NCI-H526 treated with DMSO at 0.1 percent for 48 hours (cell line): ENCODE data around the gene ARRB1.
"Not testable (repeated sequence)": the region's sequence is repeated elsewhere in the genome, so short reads cannot be mapped to it uniquely, and the experiment has no call there.

Experiments
- DNase-seq: peaks from one replicate; lab custom pipeline; 2025; lab: John Stamatoyannopoulos, UW

The ARRB1 gene

GRCh38 chr11:75344186-75344585, 7.3 kb downstream of the ARRB1 start:
- no peak for DNase-seq

DNA sequence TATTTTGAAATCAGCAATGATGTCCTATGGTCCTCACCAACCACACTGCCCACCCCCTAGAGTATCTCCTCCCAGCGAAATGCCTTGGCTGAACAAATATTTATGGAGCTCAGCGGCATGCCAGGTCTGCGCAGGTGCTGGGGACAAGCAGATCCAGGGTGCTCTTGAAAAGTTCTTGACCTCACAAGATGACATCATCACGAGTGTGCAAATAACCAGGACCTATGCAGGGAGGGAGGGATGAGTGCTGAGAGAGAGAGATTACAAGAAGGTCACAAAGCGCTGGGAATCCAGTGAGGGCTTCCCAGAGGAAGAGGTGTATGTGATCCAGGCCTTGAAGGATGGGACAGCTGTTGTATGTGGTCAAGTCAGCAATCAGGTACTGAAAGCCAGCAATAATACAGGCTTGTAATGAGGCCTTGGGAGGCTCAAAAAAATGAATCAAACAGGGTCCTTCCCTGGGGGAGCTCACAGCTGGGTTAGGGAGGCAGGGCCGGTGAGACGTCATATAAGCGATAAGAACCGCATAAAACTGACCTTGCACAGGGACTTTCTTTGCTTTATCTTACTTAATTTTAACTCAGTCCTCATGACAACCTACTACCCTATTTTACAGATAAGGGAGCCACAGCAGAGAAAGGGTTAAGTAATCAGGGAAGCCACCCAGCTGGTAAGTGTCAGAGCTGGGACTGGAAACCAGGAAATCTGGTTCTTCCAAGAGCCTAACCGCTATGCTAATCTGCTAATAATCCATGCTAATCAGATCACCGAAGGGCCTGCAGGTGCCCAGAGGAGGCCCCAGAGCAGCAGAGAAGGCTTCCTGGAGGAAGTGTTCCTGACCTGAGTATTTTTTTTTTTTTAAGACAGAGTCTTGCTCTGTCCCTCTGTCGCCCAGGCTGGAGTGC, 8.2 kb downstream of the ARRB1 start:
- DNase-seq = peak; percentile 98

DNA sequence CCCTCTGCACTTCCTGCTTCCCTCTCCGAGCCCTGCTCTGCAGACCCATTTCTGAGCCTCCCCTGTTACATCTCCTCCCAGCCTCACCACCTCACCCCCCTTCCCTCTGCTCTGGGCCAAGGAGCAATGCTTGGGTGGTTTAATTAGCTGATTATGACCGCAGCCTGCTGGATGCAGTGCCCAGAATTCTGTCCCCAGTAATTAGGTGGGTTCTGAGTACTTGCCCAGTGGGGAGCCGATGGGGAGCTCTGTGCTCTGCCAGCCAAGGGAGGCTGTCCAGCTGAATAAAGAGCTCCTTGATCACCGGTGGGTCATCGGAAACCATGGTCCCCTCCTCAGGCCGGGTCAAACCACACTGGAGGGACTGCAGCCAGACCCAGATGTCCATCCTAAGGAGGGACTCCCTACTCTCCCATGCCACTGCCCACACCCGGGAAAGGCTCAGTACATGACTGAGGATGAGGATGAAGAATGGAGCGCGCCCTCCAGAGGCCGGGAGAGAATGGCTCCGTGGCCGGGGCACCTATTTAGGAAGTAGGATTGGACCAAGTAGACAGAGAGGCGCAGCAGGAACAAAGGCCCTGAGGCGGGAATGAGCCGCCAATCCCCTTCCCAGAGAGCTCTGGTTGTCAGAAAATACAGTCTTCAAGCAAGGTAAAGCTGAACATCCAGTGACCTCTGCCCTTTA, 9.1 kb downstream of the ARRB1 start:
- no peak for DNase-seq

- DNase-seq = no peak
Measured at GRCh38 chr11:75341612-75342011, 9.8 kb downstream of the ARRB1 start.

GRCh38 chr11:75339685-75340409, 11.6 kb downstream of the ARRB1 start:
- peak; percentile 94 for DNase-seq

DNA sequence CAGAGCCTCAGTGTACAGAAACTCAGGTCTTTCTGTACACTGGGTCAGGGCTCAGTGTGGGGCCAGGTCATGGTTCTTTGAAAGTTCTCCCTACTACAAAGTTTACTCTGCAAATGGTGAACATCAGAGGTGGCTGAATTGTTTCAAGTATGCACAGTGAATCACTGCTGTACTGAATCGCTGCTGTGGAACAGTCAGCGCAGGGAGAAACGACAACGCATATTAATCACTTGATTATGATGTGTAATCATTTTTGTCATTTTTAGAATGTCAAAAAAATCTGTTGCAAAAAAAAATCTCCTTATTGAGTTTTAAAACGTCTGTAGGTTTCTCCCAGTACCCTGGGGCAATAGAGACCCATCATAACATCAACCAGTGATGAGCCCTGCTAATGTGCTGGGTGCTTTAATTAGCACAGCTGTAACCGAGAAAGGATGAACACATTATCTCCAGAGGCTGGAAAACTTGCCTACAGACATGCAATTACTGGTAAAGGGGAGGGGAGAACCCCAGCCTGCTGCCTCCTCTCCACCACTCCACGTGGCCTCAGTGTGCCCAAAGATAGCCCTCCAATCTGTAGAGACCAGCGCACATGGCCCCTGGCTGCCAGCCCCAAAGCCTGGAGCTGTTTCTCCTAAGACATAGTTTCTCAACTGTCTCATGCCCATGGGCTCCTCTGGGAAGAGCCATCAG, 12.8 kb downstream of the ARRB1 start:
- peak; percentile 61 for DNase-seq

DNA sequence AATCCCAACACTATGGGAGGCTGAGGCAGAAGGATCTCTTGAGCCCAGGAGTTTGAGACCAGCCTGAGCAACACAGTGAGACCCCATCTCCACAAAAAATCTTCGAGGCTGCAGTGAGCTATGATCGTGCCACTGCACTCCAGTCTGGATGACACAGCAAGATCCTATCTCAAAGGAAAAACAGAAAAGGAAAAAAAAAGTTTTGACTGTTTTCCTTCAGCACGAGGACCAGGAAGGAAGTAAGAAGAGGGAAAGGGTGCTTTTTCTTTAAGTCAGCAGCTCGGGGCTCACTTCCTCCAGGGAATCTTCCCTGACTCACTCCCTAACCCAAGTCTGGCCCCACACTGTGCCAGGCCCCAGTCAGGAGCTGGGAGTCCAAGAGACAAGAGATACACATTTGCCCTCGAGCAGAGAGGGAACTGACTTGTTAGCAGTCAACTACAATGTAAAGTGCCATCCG, 14.2 kb downstream of the ARRB1 start:
- no peak for DNase-seq

- peak; percentile 54 for DNase-seq
Measured at GRCh38 chr11:75334976-75335375, 16.5 kb downstream of the ARRB1 start.

DNA sequence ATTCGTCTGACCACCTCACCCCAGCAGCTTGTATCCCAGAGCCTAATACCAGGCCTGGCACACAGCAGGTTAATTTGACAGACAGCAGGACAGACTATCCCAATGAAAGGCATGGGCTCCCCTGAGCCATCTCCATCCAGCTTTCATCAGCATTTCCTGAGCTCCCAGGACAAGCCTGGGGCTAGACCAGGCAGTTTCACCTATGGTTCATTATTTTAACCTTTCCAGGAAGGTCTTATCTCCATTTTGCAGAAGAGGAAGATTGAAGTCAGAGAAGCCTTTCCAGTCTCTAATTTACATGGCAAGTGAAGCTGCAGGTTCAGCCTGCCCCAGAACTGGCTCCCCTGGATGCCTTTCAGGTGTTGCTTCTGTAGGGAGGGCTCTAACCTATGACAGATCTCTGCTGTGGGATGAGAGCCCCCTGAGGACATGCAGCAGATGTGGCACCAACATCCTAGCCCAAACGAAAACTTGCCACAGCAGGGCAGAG, 17.0 kb downstream of the ARRB1 start:
- DNase-seq = peak; percentile 54

- DNase-seq = no peak
Measured at GRCh38 chr11:75333807-75334140, 17.7 kb downstream of the ARRB1 start.

DNA sequence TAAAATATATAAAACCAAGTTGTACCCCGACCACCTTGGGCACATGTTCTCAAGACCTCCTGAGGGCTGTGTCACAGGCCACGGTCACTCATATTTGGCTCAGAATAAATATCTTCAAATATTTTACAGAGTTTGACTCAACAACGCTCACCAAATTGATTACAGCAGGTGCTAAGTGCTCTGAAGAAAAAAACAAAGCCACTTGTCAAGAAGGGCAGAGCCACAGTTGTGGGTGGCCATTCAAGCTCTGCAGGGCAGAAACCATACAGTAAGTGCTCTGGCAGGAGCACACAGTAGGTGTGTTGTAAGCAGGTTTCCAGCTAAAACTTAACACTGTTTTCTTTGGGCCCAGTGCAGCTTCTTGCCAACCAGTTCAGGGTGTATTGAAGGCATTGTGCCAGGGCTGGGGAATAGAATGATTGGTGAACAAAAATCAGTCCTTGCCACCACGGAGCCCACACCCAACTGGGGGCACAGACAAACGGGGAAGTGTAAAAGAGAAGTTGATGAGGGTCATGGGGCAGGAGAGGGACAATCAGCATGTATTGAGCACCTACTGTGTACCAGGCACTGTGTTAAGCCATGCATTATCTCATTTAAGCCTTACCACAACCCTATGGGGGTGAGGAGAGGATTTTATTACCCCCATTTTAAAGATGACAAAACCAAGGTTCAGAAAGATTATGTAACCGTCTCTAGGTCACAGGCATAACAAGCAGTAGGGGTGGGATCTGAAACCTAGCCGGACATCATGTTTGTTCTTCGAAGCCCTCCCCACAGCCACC, 18.2 kb downstream of the ARRB1 start:
- no peak for DNase-seq

DNA sequence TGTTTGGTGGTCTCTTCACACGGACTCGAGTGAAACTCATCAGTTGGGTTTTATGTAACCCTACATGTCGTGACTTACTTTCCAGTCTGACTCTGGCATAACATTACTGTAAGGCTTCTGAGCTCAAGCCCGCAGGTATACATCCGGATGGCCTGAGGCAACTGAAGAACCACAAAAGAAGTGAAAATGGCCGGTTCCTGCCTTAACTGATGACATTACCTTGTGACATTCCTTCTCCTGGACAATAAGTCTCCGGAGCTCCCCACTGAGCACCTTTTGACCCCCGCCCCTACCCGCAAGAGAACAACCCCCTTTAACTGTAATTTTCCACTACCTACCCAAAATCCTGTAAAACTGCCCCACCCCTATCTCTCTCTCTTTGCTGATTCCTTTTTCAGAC, 19.7 kb downstream of the ARRB1 start:
- not testable (repeated sequence) for DNase-seq

GRCh38 chr11:75331304-75331703, 20.2 kb downstream of the ARRB1 start:
- not testable (repeated sequence) for DNase-seq

GRCh38 chr11:75330886-75331285, 20.6 kb downstream of the ARRB1 start:
- DNase-seq = not testable (repeated sequence)

DNA sequence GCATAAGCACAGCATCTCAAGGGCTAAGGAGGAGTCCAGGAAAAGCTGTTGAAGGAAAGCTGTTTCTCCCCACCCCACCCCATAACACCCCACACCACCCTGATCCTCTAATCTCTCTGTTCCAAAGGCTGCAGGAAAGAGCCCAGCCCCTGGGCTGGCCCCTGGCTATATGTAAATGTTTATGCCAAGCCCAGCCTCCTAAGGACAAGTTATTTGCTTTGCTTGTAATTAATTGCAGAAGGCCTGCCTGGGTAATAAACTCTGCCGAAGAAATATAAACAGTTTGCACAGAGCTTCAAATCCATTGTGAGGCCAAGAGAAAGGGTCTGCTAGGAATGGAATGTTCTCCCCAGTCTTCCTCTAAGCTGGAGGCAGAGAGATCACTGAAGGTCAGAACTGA, 21.2 kb downstream of the ARRB1 start:
- peak; percentile 91 for DNase-seq

- peak; percentile 89 for DNase-seq
Measured at GRCh38 chr11:75328426-75329277, 22.8 kb downstream of the ARRB1 start.

DNA sequence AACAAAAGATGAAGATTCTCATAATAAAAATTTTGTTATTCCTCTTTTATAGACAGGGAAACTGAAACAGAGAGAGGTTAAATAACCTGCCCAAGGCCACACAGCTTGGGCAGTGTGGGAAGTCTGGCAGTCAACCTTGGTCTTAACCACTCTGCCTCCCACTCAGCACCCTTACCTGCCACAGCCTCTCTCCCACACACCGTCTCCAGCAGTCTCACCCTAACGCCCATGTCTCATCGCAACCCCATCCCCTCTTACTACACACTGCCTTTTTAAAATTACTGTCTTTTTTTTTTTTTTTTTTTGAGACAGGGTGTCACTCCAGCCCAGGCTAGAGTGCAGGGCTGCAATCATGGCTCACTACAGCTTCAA, 25.0 kb downstream of the ARRB1 start:
- DNase-seq = no peak

DNA sequence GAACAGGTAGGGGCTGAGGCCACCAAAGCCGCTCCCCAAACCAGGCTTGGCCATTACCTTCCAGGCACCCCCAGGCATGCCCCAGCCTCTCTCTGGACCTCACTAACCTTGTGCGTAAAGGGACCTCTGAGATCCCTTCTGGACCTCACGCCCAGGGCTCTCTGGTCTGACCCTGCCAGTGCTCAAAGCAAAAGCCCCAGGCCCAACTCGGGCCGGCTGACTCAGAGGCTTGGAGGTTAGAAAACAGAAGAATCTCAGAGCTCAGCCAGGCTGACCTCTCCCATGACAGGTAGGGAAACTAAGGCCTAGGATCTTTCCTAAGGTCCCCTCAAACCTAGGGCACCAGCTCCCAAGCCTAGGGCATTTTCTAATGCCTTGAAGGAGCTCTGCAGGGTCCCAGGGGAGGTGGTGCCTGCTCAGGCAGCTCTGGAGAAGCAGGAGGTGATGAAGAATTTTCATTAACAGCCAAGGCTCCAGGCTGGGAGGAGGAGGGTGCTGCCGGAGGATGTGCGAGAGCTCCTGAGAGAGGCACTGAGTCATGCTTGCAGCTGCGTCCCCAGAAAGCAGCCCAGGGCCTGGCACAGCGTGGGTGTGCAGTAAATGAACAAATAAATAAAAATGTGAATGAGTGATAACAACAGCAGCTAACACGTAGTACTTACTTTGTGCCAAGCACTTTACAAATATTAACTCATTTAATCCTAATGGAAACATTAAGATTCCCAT, 25.6 kb downstream of the ARRB1 start:
- DNase-seq = no peak

- no peak for DNase-seq
Measured at GRCh38 chr11:75324740-75325139, 26.7 kb downstream of the ARRB1 start.
